ENCODE data around the gene EIF3F.
"Not testable (repeated sequence)": the region's sequence is repeated elsewhere in the genome, so short reads cannot be mapped to it uniquely, and the experiment has no call there.

EIF3F gene

GRCh38 chr11:7981619-7982157 lies 5.4 kb upstream of the EIF3F start:
- Mint-ChIP-seq H3K27ac (no peak overlapping the region), H3K9me3 (no peaks in the 10 kb centered on the region), H3K27me3 (ENCODE audit: low read depth) (no peaks in the 10 kb centered on the region), H3K4me3 (no peak overlapping the region), H3K36me3 (ENCODE audit: low read depth) (no peaks in the 10 kb centered on the region), H3K4me1 (peaks cover 2% of the 10 kb centered on the region)
- TF ChIP-seq CTCF (IDR thresholded peaks at IDR 0.05; ENCODE audit: unreplicated experiment in 3 of 3), result no peak

GRCh38 chr11:7982582-7983119 lies 4.5 kb upstream of the EIF3F start:
- Mint-ChIP-seq H3K36me3 (ENCODE audit: low read depth) (no peaks in the 10 kb centered on the region), H3K4me1 (peaks cover 6% of the 10 kb centered on the region), H3K27ac (no peak overlapping the region), H3K4me3 (no peak overlapping the region), H3K9me3 (no peaks in the 10 kb centered on the region), H3K27me3 (ENCODE audit: low read depth) (no peaks in the 10 kb centered on the region)
- TF ChIP-seq CTCF (IDR thresholded peaks at IDR 0.05; ENCODE audit: unreplicated experiment in 3 of 3), result no peak

- Mint-ChIP-seq H3K27me3 (ENCODE audit: low read depth) (no peaks in the 10 kb centered on the region), H3K27ac (no peak overlapping the region), H3K4me3 (no peak overlapping the region), H3K4me1 (peaks cover 15% of the 10 kb centered on the region), H3K36me3 (ENCODE audit: low read depth) (no peaks in the 10 kb centered on the region), H3K9me3 (no peaks in the 10 kb centered on the region)
- TF ChIP-seq CTCF (IDR thresholded peaks at IDR 0.05; ENCODE audit: unreplicated experiment in 3 of 3), result no peak
These were observed 3.1 kb upstream of the EIF3F start for GRCh38 chr11:7983832-7984590.

- not testable (repeated sequence) for H3K27me3 Mint-ChIP-seq (ENCODE audit: low read depth); H3K9me3 Mint-ChIP-seq
- Mint-ChIP-seq H3K4me3 (peak overlapping the region; percentile 96 to 100 (median 98)), H3K4me1 (peaks cover 18% of the 10 kb centered on the region), H3K36me3 (ENCODE audit: low read depth) (peaks cover 22% of the 10 kb centered on the region), H3K27ac (peak overlapping the region in 2 of 3 experiments; percentile 50 to 93)
These were observed 385 bp downstream of the EIF3F start for GRCh38 chr11:7987560-7987883.

- H3K4me1 Mint-ChIP-seq, result peaks cover 5% of the 10 kb centered on the region
- no peak for TF ChIP-seq CTCF (IDR thresholded peaks at IDR 0.05; ENCODE audit: unreplicated experiment in 3 of 3)
These were observed 7.6 kb downstream of the EIF3F start for GRCh38 chr11:7994581-7995278.

GRCh38 chr11:7999795-8000194 lies 12.7 kb downstream of the EIF3F start:
- Mint-ChIP-seq H3K27me3 (ENCODE audit: low read depth) (no peaks in the 10 kb centered on the region), H3K9me3 (no peaks in the 10 kb centered on the region), H3K4me1 (no peaks in the 10 kb centered on the region), H3K36me3 (ENCODE audit: low read depth) (peaks cover 55% of the 10 kb centered on the region), H3K27ac (no peak overlapping the region), H3K4me3 (no peak overlapping the region)
- no peak for TF ChIP-seq CTCF (IDR thresholded peaks at IDR 0.05; ENCODE audit: unreplicated experiment in 3 of 3)

More at GRCh38 chr11:7994581-7995278, 7.6 kb downstream of the EIF3F start:
- Mint-ChIP-seq H3K36me3 (ENCODE audit: low read depth) (peaks cover 87% of the 10 kb centered on the region), H3K4me3 (no peak overlapping the region), H3K9me3 (no peaks in the 10 kb centered on the region), H3K27me3 (ENCODE audit: low read depth) (no peaks in the 10 kb centered on the region), H3K27ac (no peak overlapping the region)

Measured in nephron (organoid).